IMR-90 (cell line): ENCODE results near the gene DHCR7. TPM values are rescaled to one million over a fixed set of nuclear protein-coding genes. Genes with fewer than 3 reads are reported as not detected.

ENCODE experiments used
- ATAC-seq: fragments of 200-7000 bp; cut with Tn5 transposase; 2 replicates; pipeline ENCODE4 v1.9.1; 2020; ENCODE audit warnings: low read depth, mild to moderate bottlenecking, moderate library complexity
- BruUV-seq: library from RNA; stranded (reverse); fragments of 400-500 nt; replicated peaks from 2 replicates; lab custom pipeline; 2021; lab: Mats Ljungman, UMichigan
- CTCF ChIA-PET: fragments of 300-600 bp; formaldehyde crosslinking; extraction: SDS; loops from one replicate; lab custom pipeline; 2021; ENCODE audit warnings: antibody characterized with exemption; lab: Yijun Ruan, JAX
- POLR2A ChIA-PET: fragments of 300-600 bp; sonication (Branson Sonifier 250); formaldehyde crosslinking; loops from one replicate; lab custom pipeline; 2022; ENCODE audit warnings: antibody characterized with exemption; ENCODE audit not compliant: unreplicated experiment; lab: Charles Lee
- DNase-seq: peaks from one replicate; pipeline ENCODE4 v3.0.0; 2013
- H2AFZ ChIP-seq: replicated peaks from 2 replicates; pipeline ENCODE3; 2013; ENCODE audit warnings: low read length, mild to moderate bottlenecking; ENCODE audit not compliant: poor library complexity
- H2AK5ac ChIP-seq: 2 replicates; pipeline ENCODE4 v1.6.1; 2013; ENCODE audit warnings: low read depth, low read length, inconsistent platforms
- H2AK9ac ChIP-seq: replicated peaks from 2 replicates; pipeline ENCODE3; 2013; ENCODE audit warnings: mild to moderate bottlenecking, low read depth, low read length, moderate library complexity; ENCODE audit not compliant: poor library complexity
- H2BK120ac ChIP-seq: 2 replicates; pipeline ENCODE4 v1.6.1; 2013; ENCODE audit warnings: low read depth, low read length, inconsistent platforms
- H2BK15ac ChIP-seq: 3 replicates; pipeline ENCODE4 v1.6.1; 2013; ENCODE audit warnings: low read depth, low read length, inconsistent platforms
- H2BK20ac ChIP-seq: 2 replicates; pipeline ENCODE4 v1.6.1; 2013; ENCODE audit warnings: low read depth, mild to moderate bottlenecking, inconsistent platforms, low read length, moderate library complexity
- H2BK5ac ChIP-seq: 2 replicates; pipeline ENCODE4 v1.6.1; 2013; ENCODE audit warnings: mild to moderate bottlenecking, low read depth, low read length, inconsistent platforms; ENCODE audit not compliant: poor library complexity, severe bottlenecking
- H3K14ac ChIP-seq: replicated peaks from 2 replicates; pipeline ENCODE4 v1.6.1; 2013; ENCODE audit warnings: low read depth, low read length, inconsistent platforms
- H3K18ac ChIP-seq: 2 replicates; pipeline ENCODE4 v1.6.1; 2013; ENCODE audit warnings: low read depth, low read length, control low read depth
- H3K23ac ChIP-seq: 2 replicates; pipeline ENCODE4 v1.6.1; 2013; ENCODE audit warnings: low read depth, low read length, inconsistent platforms
- H3K27ac ChIP-seq: 2 replicates; pipeline ENCODE4 v1.5.1; 2013; ENCODE audit warnings: mild to moderate bottlenecking, control low read depth, low read length; ENCODE audit not compliant: insufficient read depth
- H3K27me3 ChIP-seq: 2 replicates; pipeline ENCODE4 v1.6.1; 2013; ENCODE audit warnings: low read length; ENCODE audit not compliant: control insufficient read depth, insufficient read depth
- H3K36me3 ChIP-seq: 2 replicates; pipeline ENCODE4 v1.6.1; 2013; ENCODE audit warnings: low read length, mixed read lengths; ENCODE audit not compliant: control insufficient read depth, insufficient read depth
- H3K4ac ChIP-seq: 2 replicates; pipeline ENCODE4 v1.6.1; 2013; ENCODE audit warnings: low read depth, low read length, inconsistent platforms
- H3K4me1 ChIP-seq: 2 replicates; pipeline ENCODE4 v1.6.1; 2013; ENCODE audit warnings: low read length, mixed read lengths; ENCODE audit not compliant: control insufficient read depth, insufficient read depth
- H3K4me2 ChIP-seq: 2 replicates; pipeline ENCODE4 v1.6.1; 2013; ENCODE audit warnings: low read depth, mild to moderate bottlenecking, control low read depth, low read length, moderate library complexity
- H3K4me3 ChIP-seq: 2 replicates; pipeline ENCODE4 v1.5.1; 2013; ENCODE audit warnings: low read depth, mild to moderate bottlenecking, control low read depth, low read length, moderate library complexity; ENCODE audit not compliant: insufficient read depth
- H3K56ac ChIP-seq: 2 replicates; pipeline ENCODE4 v1.6.1; 2013; ENCODE audit warnings: low read length, inconsistent platforms; ENCODE audit not compliant: insufficient read depth; ENCODE audit errors: extremely low read depth
- H3K79me1 ChIP-seq, 2 experiments: 2 replicates each; pipeline ENCODE4 v1.6.1; 2013; ENCODE audit warnings: low read length in 2 of 2, inconsistent platforms in 1 of 2, low read depth in 1 of 2
- H3K9ac ChIP-seq: 2 replicates; pipeline ENCODE4 v1.6.1; 2013; ENCODE audit warnings: low read depth, low read length, control low read depth
- H3K9me1 ChIP-seq: 2 replicates; pipeline ENCODE4 v1.6.1; 2013; ENCODE audit warnings: low read length, inconsistent platforms; ENCODE audit not compliant: insufficient read depth
- H3K9me3 ChIP-seq: 2 replicates; pipeline ENCODE4 v1.6.1; 2013; ENCODE audit warnings: low read length; ENCODE audit not compliant: control insufficient read depth, insufficient read depth
- H4K20me1 ChIP-seq: 2 replicates; pipeline ENCODE4 v1.6.1; 2013; ENCODE audit warnings: low read length, inconsistent platforms; ENCODE audit not compliant: insufficient read depth
- H4K5ac ChIP-seq: 2 replicates; pipeline ENCODE4 v1.6.1; 2013; ENCODE audit warnings: mild to moderate bottlenecking, low read depth, low read length, control low read depth
- H4K8ac ChIP-seq, 2 experiments: 2 replicates each; pipeline ENCODE4 v1.6.1; 2013; ENCODE audit warnings: low read depth in 2 of 2, low read length in 2 of 2, control low read depth in 1 of 2, inconsistent platforms in 1 of 2
- H4K91ac ChIP-seq: 2 replicates; pipeline ENCODE4 v1.6.1; 2013; ENCODE audit warnings: low read depth, low read length, inconsistent platforms; ENCODE audit not compliant: insufficient read depth
- BHLHE40 ChIP-seq: fragments of 150-350 bp; IDR thresholded peaks from 2 replicates; pipeline ENCODE4 v1.6.1; 2016; ENCODE audit warnings: mild to moderate bottlenecking, low read depth, low read length
- CTCF ChIP-seq: conservative IDR thresholded peaks from 2 replicates; pipeline ENCODE4 v1.5.1; 2012; ENCODE audit warnings: mild to moderate bottlenecking, low read depth, low read length, improper control_type of control experiment
- WGBS, 2 experiments: methylation state at CpG; one replicate each; pipeline versions ENCODE4 v1.1.5 to v1.1.7; 2013; ENCODE audit warnings: missing lambda C conversion rate in 2 of 2; ENCODE audit not compliant: insufficient read length in 1 of 2; ENCODE audit errors: extremely low coverage in 2 of 2; 5-methylcytosine and 5-hydroxymethylcytosine counted together
- dilution Hi-C: fragments of 300-500 bp; cut with HindIII; formaldehyde crosslinking; loops from one replicate; pipeline ENCODE4 v1.14.3; 2018; ENCODE audit warnings: low sequenced_read_pairs; ENCODE audit not compliant: unreplicated experiment
- in situ Hi-C: fragments of 300-500 bp; cut with MboI; formaldehyde crosslinking; loops from 3 replicates; pipeline ENCODE4 v1.14.3; 2019; ENCODE audit warnings: low sequenced_read_pairs, inconsistent platforms, mixed read lengths
- intact Hi-C: fragments of 100-400 bp; cut with micrococcal nuclease; formaldehyde crosslinking; loops from 2 replicates; pipeline ENCODE4 v1.10.0; 2022
- polyA plus RNA-seq, 3 experiments: library from polyadenylated mRNA; depleted of rRNA; stranded (reverse); fragments of >200 nt; gene quantifications; 2 replicates each; pipeline ENCODE4 v1.2.3, GENCODE V29; 2012; ENCODE audit warnings: low replicate concordance in 1 of 3
- total RNA-seq: library from RNA; depleted of rRNA; stranded (reverse); fragments of >200 nt; gene quantifications from 2 replicates; pipeline ENCODE4 v1.2.3, GENCODE V29; 2012

Gene DHCR7
- total and polyA plus RNA-seq, 2 of the 4 experiments (the other 2 are of a cell fraction): 22.0 to 43.3 TPM

- CTCF ChIA-PET: no interaction called here
- TF ChIP-seq BHLHE40: no peak
- no peak for TF ChIP-seq CTCF
- H2BK20ac ChIP-seq: no peak overlapping the region
These were observed 42.0 kb upstream of the DHCR7 start for GRCh38 chr11:71490044-71490730.

More at GRCh38 chr11:71490044-71490730, 42.0 kb upstream of the DHCR7 start:
- DNase-seq (no peak), ATAC-seq (no peak)
- 96% methylated on average over 12 of the region's 23 CpGs; no CpG with 5 or more reads in 1 of the 2 experiments for WGBS, 2 experiments
- dilution Hi-C loops (no loop called here), intact Hi-C loops (no loop called here), in situ Hi-C loops (no loop called here)
- Histone ChIP-seq H4K5ac (no peak overlapping the region), H3K9ac (no peak overlapping the region), H3K18ac (no peak overlapping the region), H3K4me2 (no peak overlapping the region), H3K14ac (no peak overlapping the region), H3K4ac (no peak overlapping the region), H4K91ac (no peak overlapping the region), H2BK120ac (no peak overlapping the region), H3K23ac (no peak overlapping the region), H2AFZ (no peak overlapping the region), H3K9me1 (peaks cover 27% of the 10 kb centered on the region), H3K56ac (no peak overlapping the region), H2AK9ac (no peak overlapping the region), H3K27ac (no peak overlapping the region), H3K4me3 (no peak overlapping the region), H3K36me3 (peaks cover 41% of the 10 kb centered on the region), H4K8ac (no peak overlapping the region), H2BK5ac (no peak overlapping the region), H4K20me1 (no peaks in the 10 kb centered on the region; the same call in 1 of the 2 replicates), H3K4me1 (peaks cover 11% of the 10 kb centered on the region; the same call in 1 of the 2 replicates), H2BK15ac (no peak overlapping the region), H3K79me1 (peaks cover 4 to 5% of the 10 kb centered on the region in 2 experiments; a peak in 2 of 4 replicates), H3K27me3 (no peaks in the 10 kb centered on the region), H3K9me3 (no peaks in the 10 kb centered on the region), H2AK5ac (no peak overlapping the region)
- BruUV-seq: no TSS peak
- POLR2A ChIA-PET: no interaction called here
